ENCODE measurements around the gene ANP32A.

ANP32A gene

DNA sequence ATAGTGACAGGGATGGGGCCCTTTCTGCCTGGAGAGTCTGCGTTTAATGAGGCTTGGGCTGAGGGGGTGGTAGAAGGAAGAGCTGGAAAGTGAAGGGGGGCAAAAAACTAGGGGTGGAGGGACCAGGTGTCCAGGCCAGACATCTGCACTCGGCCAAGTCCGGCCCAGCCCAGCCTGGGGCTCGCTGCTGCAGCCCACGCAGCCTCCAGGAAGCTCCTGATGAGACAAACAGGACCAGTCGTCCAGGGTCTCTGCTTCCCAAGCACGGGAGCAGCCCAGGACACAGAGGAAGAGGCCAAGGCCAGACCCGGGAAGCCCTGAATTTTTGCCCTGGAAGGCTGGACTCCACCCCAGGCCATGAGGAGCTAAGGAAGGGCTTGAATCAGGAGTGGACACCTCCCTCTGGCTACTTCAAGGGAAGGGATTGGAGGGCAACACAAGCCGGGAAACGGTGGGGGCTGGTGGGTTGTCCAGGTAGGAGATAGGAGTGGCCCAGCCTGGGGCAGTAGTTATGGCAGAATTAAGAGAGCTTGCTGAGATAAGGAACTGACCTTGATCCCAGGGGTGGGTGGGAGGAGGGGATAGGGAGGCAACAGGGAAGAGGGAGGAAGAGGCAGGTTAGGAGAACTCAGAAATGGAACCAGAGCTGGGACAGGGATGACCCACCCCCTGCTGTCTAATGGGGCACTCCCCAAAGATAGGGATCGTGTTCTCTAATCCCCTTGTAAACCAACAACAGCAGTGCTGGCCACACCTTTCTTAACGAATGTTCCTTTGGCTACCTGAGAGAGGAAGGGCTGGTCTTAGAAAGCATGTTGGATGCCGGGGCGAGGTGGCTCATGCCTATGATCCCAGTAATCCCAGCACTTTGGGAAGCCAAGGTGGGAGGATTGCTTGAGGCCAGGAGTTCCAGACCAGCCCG lies 89.5 kb downstream of the ANP32A start:
- Histone ChIP-seq H3K79me2 (ENCODE audit: insufficient read depth, low read length) (no peaks in the 10 kb centered on the region), H3K4me2 (ENCODE audit: insufficient read depth, low read length) (no peak overlapping the region), H3K36me3 (ENCODE audit: insufficient read depth, low read length) (no peaks in the 10 kb centered on the region), H2AFZ (ENCODE audit: low read depth, low read length) (no peak overlapping the region), H3K9me3 (ENCODE audit: insufficient read depth, low read length, severe bottlenecking) (no peaks in the 10 kb centered on the region), H3K9ac (ENCODE audit: low read depth, low read length) (no peak overlapping the region), H3K27ac (ENCODE audit: low read length) (no peak overlapping the region), H3K4me3 (ENCODE audit: low read depth in 1 of 2, low read length in 2 of 2) (no peak overlapping the region), H3K27me3 (ENCODE audit: insufficient read depth, low read length, poor library complexity) (peaks cover 3% of the 10 kb centered on the region), H4K20me1 (ENCODE audit: insufficient read depth, low read length) (no peaks in the 10 kb centered on the region), H3K4me1 (ENCODE audit: insufficient read depth, low read length) (no peaks in the 10 kb centered on the region)
- TF ChIP-seq, protein P1, sequence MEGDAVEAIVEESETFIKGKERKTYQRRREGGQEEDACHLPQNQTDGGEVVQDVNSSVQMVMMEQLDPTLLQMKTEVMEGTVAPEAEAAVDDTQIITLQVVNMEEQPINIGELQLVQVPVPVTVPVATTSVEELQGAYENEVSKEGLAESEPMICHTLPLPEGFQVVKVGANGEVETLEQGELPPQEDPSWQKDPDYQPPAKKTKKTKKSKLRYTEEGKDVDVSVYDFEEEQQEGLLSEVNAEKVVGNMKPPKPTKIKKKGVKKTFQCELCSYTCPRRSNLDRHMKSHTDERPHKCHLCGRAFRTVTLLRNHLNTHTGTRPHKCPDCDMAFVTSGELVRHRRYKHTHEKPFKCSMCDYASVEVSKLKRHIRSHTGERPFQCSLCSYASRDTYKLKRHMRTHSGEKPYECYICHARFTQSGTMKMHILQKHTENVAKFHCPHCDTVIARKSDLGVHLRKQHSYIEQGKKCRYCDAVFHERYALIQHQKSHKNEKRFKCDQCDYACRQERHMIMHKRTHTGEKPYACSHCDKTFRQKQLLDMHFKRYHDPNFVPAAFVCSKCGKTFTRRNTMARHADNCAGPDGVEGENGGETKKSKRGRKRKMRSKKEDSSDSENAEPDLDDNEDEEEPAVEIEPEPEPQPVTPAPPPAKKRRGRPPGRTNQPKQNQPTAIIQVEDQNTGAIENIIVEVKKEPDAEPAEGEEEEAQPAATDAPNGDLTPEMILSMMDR (IDR thresholded peaks at IDR 0.05; ENCODE audit: borderline replicate concordance, extremely low read depth, low read length, poor library complexity, severe bottlenecking): no peak
- no peak for TF ChIP-seq EZH2 (IDR thresholded peaks at IDR 0.05; ENCODE audit: borderline replicate concordance, low read depth, low read length, severe bottlenecking)
- no peak for DNase-seq
- ATAC-seq (ENCODE audit: insufficient read depth, low read depth): no peak

DNA sequence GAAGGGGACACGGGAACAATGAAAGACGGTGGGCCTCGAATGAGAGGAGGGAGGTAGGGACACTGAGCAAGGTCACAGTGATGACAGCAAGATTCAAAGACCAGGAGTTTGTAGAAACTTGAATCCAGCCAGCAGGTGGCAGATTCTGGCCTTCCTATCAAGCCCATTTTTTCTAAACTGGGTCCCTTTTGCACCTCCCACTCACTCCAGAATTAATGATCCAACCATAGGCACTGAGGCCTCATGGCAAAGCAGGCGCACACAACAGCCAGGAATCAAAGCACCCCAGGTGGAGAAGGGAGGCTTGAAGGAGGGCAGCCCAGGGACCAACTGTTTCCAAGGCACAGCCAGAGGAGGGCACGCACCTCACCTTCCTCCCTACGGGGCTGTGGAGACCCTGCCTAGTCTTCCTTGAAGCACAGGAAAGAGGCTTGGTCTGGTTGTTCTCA lies 90.2 kb downstream of the ANP32A start:
- Histone ChIP-seq H3K27ac (ENCODE audit: low read length) (no peak overlapping the region), H3K4me3 (ENCODE audit: low read depth in 1 of 2, low read length in 2 of 2) (no peak overlapping the region), H3K4me1 (ENCODE audit: insufficient read depth, low read length) (no peaks in the 10 kb centered on the region), H3K4me2 (ENCODE audit: insufficient read depth, low read length) (no peak overlapping the region), H3K27me3 (ENCODE audit: insufficient read depth, low read length, poor library complexity) (peaks cover 3% of the 10 kb centered on the region), H3K9me3 (ENCODE audit: insufficient read depth, low read length, severe bottlenecking) (no peaks in the 10 kb centered on the region), H3K79me2 (ENCODE audit: insufficient read depth, low read length) (no peaks in the 10 kb centered on the region), H4K20me1 (ENCODE audit: insufficient read depth, low read length) (no peaks in the 10 kb centered on the region), H3K36me3 (ENCODE audit: insufficient read depth, low read length) (no peaks in the 10 kb centered on the region), H2AFZ (ENCODE audit: low read depth, low read length) (no peak overlapping the region), H3K9ac (ENCODE audit: low read depth, low read length) (no peak overlapping the region)
- ATAC-seq (ENCODE audit: insufficient read depth, low read depth): no peak
- DNase-seq: peak; percentile 12
- no peak for TF ChIP-seq EZH2 (IDR thresholded peaks at IDR 0.05; ENCODE audit: borderline replicate concordance, low read depth, low read length, severe bottlenecking)
- TF ChIP-seq, protein P1 (IDR thresholded peaks at IDR 0.05; ENCODE audit: borderline replicate concordance, extremely low read depth, low read length, poor library complexity, severe bottlenecking): peak; percentile 54

DNA sequence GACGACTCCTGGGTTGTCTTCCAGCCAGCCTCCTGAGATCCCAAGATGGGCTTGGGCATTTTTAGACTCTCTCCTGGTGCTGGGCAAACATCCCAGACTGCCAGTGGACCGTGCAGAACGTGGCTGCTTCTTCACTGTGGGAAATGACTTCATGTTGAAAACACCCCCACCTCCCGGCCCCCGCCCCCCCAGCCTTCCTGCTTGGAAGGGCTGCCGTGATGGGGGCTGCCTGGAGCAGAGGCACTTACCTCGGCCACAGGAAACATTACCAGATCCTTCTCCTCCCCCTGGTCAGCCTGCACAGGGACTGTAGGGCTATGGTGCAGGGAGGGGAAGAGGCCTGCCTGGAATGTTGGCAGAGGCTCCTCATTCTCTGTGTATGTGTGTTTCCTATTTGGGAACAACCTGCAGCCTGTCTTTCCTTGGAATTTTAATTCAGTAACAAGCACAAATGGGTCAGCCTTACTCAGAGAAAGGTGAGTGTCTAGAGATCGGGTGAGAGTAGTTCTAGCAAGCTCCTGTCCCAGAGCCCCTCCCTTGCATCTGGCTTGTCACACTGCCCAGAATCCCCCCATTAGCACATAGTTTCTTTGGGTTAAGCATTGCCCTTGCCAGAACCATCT lies 90.8 kb downstream of the ANP32A start:
- no peak for ATAC-seq (ENCODE audit: insufficient read depth, low read depth)
- H2AFZ ChIP-seq (ENCODE audit: low read depth, low read length): no peak overlapping the region
- H3K9ac ChIP-seq (ENCODE audit: low read depth, low read length): no peak overlapping the region
- no peaks in the 10 kb centered on the region for H3K79me2 ChIP-seq (ENCODE audit: insufficient read depth, low read length)
- H3K27ac ChIP-seq (ENCODE audit: low read length): no peak overlapping the region
- H3K36me3 ChIP-seq (ENCODE audit: insufficient read depth, low read length): no peaks in the 10 kb centered on the region
- no peaks in the 10 kb centered on the region for H4K20me1 ChIP-seq (ENCODE audit: insufficient read depth, low read length)
- H3K4me2 ChIP-seq (ENCODE audit: insufficient read depth, low read length): no peak overlapping the region
- peaks cover 3% of the 10 kb centered on the region for H3K27me3 ChIP-seq (ENCODE audit: insufficient read depth, low read length, poor library complexity)
- TF ChIP-seq EZH2 (IDR thresholded peaks at IDR 0.05; ENCODE audit: borderline replicate concordance, low read depth, low read length, severe bottlenecking): no peak
- TF ChIP-seq, protein P1 (IDR thresholded peaks at IDR 0.05; ENCODE audit: borderline replicate concordance, extremely low read depth, low read length, poor library complexity, severe bottlenecking): no peak
- no peak for DNase-seq
- no peaks in the 10 kb centered on the region for H3K9me3 ChIP-seq (ENCODE audit: insufficient read depth, low read length, severe bottlenecking)
- no peaks in the 10 kb centered on the region for H3K4me1 ChIP-seq (ENCODE audit: insufficient read depth, low read length)
- H3K4me3 ChIP-seq (ENCODE audit: low read depth in 1 of 2, low read length in 2 of 2): no peak overlapping the region

Measured in DND-41 (cell line).